HG02588 (cell line): ENCODE data around the gene UBE2R2.
"Not testable (repeated sequence)": the region's sequence is repeated elsewhere in the genome, so short reads cannot be mapped to it uniquely, and the experiment has no call there.

Experiments
- ATAC-seq: cut with Tn5 transposase; IDR thresholded peaks from one replicate; pipeline ENCODE4 v1.9.1; 2021; ENCODE audit warnings: mild to moderate bottlenecking, moderate library complexity; ENCODE audit not compliant: unreplicated experiment

The UBE2R2 gene

GRCh38 chr9:33798545-33798944 lies 18.4 kb upstream of the UBE2R2 start:
- ATAC-seq: no peak

GRCh38 chr9:33799928-33800704 lies 16.8 kb upstream of the UBE2R2 start:
- ATAC-seq: no peak

DNA sequence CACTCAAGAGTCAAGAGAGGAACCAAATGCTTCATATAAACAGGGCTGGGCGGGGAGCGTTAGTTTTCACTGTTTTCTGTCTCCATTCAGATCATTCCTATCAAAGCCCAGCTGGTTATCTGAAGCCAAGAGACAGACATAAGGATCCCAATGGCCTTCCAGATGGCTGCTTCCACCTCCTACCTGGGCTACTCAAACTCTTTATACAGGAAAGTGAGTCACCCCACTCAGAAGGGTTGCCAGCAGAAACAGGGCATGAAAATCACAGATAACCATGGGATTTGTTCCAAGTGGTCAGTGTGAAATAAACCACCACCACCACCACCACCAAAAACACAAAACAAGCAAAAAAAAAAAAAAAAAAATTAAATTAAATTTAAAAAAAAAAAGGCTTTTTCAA lies 16.1 kb upstream of the UBE2R2 start:
- ATAC-seq: no peak

- ATAC-seq: not testable (repeated sequence)
Measured at GRCh38 chr9:33801943-33802500, 14.9 kb upstream of the UBE2R2 start.

DNA sequence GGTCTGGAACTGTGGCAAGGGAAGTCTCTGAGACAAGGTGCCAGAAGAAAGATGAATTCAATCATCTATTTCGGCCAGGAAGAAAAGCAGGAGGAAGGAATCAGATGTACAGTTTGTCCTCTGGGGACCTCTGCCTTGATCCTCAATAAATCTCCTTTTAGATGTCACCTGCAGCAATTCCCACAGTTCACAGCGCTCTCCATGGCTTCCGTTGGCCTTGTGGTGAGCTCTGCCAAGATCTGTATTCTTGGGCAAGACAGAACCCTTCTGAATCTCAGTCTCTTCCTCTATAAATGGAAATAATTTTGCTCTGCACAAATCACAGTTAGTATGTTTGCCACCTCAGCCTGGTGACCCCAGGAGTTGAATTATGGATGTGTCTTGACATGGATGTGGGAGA lies 12.8 kb upstream of the UBE2R2 start:
- ATAC-seq: not testable (repeated sequence)

DNA sequence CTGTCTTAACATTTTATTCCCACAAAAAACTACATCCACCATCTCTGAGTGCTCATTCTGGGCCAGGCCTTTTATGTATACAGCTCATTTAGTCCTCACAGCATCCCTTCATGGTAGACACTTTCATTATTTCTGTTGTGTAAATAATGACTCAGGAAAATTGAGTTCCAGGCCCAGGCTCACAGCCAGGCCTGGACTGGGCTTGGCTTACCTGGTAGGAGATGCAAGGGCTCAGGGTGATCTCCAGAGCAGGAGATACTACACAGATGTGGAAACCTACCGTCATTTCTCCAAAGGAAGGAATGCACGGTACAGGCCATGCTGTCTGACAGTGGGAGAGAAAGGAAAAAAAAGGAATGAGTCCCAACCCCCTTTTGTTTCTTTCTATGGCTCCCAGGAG lies 9.8 kb upstream of the UBE2R2 start:
- not testable (repeated sequence) for ATAC-seq

DNA sequence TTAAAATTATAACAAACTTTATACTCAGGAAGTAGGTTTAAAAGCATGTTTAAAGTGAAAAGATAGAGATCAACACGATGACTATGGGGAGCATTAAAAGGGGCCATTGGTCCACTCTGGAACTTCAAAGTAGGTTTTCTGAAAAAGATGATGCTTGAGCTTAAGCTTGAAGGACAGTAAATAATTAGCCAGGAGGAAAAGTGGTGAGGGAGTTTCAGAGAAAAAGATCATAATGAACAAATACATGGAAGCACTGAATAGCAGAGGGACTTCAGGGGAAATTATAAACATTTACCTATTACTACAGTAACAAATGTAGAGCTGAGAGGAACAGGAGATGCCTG lies 8.0 kb upstream of the UBE2R2 start:
- not testable (repeated sequence) for ATAC-seq

- no peak for ATAC-seq
Measured at GRCh38 chr9:33809506-33809905, 7.5 kb upstream of the UBE2R2 start.

DNA sequence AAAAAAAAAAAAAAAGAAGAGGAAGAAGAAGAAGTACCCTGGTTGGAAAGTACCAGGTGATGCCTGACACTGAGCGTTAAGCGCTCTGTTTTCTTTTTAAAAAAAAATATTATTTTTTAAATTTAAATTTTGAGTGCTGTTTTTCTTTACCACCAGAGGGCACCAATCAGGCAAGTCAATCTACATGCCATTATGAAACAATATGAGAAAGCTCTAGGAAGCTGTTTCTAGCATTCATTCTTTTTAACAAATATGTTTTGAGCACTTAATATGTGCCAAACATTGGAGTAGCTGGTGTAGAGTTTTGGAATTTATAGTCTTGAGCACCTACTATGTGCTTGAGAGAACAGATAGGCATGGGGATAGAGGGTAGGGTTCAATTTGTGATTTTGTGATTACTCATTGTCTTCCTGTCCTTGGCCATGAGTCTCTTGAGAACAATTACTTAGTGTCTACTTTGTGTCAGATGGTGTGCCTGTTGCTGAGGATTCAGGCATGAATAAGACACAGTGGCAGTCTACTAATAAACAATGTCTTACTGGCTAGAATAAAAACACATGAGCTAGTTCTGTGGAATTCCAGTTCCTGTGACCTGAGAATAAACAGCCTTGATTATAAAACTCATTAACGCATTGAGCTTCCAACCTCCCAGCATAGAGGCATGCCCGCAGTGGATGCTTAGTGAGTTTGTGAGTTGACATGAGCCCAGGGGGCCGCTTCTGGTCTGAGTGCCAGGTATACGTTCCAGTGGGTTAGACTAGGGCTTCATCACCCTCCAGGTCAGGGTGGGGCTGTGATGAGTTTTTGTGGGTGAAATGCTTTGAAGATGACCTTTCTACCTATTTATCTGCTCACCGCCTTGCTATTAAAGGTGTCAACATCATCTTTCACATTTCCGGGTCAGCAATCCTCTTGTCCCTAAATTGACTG lies 3.0 kb upstream of the UBE2R2 start:
- ATAC-seq: no peak

- ATAC-seq: no peak
Measured at GRCh38 chr9:33815781-33816180, 1.2 kb upstream of the UBE2R2 start.

- ATAC-seq: peak; percentile 34
Measured at GRCh38 chr9:33817327-33818166, 587 bp downstream of the UBE2R2 start.

DNA sequence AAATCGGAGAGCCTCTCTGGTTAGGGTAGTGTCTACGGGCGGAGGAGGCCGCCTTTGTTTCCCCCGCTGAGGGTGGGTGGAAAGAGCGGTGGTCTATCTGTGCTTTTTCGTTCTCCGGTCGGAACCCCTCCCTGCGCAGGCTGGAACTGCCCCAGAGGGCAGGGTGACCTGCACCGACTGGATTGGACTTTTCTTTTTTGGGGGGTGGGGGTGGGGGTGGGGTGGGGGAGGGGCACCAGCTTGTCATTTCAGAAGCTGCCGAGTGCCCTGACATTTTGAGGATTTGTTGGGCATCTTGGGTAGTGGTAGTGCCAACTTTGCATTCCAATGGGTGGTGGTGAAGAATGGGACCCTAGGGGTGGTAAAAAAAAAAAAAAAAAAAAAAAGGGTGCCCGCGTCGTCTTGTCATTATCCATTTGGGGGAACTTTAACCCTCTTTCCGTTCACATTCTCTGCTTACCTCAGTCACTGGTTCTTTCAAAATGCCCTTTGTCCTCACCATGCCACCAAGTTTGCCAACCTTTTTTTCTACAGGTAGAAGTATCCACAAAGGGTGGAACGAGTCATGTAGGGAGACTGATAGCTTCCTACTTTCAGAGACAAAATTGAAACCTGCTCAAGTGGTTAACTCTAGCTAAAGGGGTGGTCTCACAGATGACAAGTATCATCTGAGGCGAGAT lies 1.3 kb downstream of the UBE2R2 start:
- ATAC-seq: no peak

DNA sequence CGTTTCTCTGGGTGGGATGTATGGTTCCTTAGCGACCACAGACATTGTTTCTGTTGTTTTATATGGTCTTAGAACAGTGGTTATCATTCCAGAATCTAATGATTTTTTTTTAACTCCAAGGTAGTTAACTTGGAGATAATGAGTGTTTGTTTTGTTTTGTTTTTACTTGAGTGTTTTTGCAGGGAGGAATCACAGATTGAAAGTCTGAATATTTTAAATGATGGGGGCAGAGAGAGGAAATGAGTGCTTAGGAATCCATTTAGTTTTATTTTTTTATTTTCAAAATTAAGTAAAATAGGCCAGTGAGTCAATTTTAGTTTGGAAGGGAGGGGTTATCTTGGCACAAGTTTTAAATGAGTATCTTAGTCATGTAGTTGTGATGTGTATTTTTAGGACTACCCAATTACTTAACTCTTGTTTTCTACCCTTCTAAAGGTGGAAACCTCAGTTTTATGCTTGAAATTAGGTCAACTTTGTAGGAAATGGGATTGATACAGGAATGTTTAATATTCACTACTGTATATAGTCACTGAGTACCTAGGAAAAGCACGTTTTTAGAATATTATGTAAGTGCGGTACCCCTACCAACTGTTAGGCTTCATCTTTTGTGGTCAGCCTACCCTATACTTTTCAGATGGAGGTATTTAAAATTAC lies 2.0 kb downstream of the UBE2R2 start:
- no peak for ATAC-seq

DNA sequence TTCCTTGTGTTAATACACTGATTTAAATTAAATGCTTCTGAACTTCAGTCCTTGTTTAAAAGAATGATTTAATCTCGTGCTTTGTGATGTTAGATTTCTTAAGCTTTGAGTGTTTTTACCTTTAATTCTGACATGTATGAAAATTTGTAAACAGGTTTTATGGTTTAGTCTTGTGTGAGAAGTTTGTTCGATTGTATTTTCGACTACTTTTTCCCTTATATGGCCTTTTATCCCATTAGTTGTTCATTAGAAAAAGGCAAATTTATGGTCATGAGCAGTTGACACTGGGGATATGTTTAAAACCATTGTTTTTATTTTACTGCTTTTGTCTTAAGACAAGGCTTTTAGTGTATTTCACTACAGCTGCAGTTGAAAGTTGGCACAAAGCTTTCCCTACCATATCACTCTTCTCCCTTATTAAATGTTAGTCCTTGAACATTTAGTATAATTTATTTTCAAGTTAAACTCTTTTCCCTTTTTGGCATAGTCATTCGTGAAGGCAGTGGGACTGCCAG lies 3.3 kb downstream of the UBE2R2 start:
- no peak for ATAC-seq

GRCh38 chr9:33823801-33824200 lies 6.8 kb downstream of the UBE2R2 start:
- ATAC-seq: no peak

DNA sequence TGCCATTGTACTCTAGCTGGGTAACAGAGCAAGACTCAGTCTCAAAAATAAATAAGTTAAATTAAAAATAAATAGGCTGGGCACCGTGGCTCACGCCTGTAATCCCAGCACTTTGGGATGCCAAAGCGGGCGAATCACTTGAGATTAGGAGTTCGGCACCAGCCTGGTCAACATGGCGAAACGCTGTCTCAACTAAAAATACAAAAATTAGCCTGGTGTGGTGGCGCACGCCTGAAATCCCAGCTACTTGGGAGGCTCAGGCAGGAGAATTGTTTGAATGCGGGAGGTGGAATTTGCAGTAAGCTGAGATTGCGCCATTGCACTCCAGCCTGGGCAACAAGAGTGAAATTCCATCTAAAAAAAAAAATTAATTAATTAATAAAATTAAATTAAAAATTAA lies 10.3 kb downstream of the UBE2R2 start:
- not testable (repeated sequence) for ATAC-seq

DNA sequence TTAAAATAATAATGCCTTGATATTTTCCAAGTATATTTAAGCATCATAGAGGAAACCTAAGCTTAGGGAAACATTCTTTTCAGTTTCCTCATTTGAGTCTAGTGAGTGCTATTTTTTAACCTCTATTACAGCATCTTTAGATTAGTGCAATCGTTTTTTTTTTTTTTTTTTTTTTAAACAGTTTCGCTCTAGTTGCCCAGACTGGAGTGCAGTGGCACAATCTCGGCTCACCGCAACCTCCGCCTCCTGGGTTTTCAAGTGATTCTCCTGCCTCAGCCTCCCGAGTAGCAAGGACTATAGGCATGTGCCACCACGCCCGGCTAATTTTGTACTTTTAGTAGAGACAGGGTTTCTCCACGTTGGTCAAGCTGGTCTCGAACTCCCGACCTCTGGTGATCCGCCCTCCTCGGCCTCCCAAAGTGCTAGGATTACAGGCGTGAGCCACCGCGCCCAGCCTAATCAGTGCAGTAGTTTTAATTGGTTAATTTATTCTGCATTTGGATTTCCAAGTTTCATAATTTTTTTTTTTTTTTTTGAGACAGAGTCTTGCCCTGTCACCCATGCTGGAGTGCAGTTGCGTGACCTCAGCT lies 12.8 kb downstream of the UBE2R2 start:
- not testable (repeated sequence) for ATAC-seq

- ATAC-seq: no peak
Measured at GRCh38 chr9:33835625-33836260, 18.8 kb downstream of the UBE2R2 start.

GRCh38 chr9:33836261-33836660 lies 19.3 kb downstream of the UBE2R2 start:
- not testable (repeated sequence) for ATAC-seq
